ENCODE data around the gene FALEC.
"Not testable (repeated sequence)": the region's sequence is repeated elsewhere in the genome, so short reads cannot be mapped to it uniquely, and the experiment has no call there.

Gene FALEC

DNA sequence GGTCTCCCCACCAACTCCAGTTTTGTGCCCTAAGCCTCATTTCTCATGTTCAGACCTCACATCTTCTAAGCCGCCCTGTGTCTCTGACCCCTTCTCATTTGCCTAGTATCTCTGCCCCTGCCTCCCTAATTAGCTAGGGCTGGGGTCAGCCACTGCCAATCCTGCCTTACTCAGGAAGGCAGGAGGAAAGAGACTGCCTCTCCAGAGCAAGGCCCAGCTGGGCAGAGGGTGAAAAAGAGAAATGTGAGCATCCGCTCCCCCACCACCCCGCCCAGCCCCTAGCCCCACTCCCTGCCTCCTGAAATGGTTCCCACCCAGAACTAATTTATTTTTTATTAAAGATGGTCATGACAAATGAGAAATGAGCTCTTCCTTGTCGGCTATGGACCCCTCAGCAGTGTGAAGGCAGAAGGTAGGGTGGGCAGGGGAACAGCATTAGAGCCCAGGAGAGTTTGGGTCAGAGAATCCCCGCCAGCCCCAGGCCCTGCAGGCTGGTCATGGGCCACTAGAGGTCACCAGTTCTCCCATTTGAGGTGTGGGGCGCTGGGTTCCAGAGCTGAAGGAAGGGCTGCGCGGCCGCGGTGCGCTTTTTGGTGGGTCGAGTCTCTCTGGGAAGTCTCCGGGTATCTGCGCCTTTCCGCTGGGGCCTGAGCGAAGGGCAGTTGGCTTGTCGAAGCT, 45.2 kb downstream of the FALEC start:
- no peak for FAIRE-seq

- no peak for FAIRE-seq
Observed at GRCh38 chr1:150561254-150561973, 45.9 kb downstream of the FALEC start.

GRCh38 chr1:150561974-150562445, 46.5 kb downstream of the FALEC start:
- no peak for FAIRE-seq

DNA sequence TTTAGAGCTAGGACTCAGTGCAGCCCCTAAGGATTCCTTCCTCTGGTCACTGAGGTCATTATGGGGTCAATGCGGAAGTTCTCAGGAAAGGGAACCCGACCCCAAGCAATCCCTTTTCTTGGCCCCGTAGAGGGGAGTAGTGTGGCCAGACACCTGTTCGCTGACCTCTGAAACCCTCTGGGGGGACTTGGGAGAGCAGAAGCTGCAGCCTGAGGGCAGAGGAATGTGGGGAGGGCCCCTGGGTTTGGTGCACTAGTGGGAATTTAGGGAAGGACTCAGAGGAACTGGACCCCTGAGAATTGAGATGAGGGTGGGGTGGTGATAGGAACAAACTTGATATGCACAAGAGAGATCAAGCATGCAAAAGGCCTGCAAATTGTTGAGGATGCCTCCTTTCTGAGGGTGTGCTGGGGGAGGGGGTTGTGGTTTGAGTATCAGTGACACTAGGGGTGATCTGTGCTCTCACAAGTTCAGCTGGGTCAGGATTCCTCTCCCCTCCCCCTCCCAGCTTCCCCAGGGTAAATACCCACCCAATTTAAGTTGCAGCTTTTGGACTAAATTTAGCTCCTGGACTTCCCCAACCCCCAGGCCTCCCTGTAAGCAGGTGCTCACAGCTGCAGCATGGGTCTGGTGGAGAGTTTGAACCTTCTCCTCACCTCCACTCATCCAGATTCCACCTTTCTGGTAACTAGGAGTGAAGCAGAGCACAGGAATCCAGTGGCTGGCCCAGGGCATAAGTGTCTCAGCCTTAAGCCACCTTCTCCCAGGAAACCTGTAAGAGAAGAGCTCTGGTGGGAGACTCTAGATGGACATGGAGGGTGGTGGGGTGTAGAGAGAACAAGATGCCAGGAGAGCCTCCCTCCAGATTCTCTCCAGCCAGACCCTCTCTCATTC, 47.1 kb downstream of the FALEC start:
- FAIRE-seq, result no peak

- no peak for FAIRE-seq
Observed at GRCh38 chr1:150563340-150564038, 47.9 kb downstream of the FALEC start.

DNA sequence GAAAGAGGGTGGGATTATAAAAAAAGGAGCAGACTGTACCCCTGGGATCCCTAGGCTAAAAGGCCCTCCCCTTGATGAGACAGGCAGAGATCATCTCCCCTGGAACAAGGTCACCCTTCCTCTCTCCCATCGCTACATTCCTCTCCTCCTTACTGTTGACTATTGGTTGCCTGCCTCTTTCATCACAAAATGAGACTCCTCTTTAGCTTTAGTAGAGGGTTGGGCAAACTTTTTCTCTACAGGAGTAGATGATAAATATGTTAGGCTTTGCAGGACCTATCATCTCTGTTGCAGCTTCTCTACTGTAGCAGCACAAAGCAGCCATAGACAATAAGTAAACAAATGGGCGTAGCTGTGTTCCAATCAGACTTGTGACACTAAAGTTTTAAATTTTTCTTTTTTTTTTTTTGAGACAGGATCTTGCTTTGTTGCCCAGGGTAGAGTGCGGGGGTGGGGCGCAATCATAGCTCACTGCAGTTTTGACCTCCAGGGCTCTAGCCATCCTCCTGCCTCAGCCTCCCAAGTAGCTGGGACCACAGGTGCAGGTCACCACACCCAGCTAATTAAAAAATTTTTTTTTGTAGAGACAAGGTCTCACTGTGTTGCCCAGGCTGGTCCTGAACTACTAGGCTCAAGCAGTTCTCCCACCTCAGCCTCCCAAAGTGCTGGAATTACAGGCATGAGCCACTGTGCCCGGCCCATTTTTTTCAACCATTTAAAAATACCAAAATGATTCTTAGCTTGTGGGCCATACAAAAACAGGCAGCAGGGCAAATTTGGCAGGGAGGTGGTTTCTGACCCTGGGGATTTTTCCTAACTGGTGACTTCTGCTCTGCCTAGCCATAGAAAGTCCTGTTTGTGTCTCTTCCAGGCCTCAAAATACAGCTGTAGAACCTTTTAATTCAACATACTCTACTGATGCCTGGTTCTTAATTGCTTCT, 48.8 kb downstream of the FALEC start:
- no peak for FAIRE-seq

DNA sequence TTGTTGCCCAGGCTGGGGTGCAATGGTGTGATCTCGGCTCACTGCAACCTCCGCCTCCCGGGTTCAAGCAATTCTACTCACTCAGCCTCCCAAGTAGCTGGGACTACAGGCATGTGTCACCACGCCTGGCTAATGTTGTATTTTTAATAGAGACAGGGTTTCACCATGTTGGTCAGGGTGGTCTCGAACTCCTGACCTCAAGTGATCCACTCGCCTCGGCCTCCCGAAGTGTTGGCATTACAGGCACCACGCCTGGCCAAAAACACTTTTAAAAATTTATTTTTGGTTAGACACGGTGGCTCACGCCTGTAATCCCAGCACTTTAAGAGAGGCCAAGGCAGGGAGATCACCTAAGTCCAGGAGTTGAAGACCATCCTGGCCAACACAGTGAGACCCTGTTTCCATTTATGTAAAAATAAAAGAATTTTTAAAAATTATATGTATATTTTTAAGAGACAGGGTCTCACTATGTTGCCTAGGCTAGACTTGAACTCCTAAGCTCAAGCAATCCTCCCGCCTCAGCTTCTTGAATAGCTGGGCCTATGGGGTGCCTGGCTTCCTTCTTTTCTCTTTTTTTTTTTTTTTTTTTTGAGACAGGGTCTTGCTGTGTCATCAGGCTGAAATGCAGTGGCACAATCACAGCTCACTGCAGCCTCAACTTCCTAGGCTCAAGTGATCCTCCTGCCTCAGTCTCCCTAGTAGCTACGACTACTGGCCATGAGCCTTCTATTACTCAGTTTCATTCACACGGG, 49.9 kb downstream of the FALEC start:
- not testable (repeated sequence) for FAIRE-seq

DNA sequence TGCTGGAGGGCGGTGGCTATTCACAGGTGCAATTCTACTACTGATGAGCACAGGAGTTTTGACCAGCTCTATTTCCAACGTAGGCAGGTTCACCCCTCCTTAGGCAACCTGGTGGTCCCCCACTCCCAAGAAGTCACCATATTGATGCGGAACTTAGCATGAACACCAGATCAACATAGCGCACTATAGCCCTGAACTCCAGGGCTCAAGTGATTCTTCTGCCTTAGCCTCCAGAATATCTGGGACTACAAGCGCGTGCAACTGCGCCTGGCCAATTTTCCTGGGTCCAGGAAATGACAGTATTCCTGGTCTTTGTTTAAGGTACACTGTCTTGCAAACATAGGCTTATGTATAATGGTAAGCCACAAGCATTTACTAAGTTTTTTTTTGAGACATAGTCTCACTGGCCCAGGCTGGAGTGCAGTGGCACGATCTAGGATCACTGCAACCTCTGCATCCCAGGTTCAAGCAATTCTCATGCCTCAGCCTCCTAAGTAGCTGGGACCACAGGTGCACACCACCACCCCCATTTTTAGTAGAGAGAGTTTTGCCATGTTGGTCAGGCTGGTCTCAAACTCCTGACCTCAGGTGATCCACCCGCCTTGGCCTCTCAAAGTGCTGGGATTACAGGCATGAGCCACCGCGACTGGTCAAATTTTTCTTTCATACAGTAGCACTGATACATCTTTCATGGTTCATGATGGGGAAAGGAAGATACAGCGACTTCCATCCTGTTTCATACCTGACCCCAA, 51.2 kb downstream of the FALEC start:
- FAIRE-seq, result no peak

DNA sequence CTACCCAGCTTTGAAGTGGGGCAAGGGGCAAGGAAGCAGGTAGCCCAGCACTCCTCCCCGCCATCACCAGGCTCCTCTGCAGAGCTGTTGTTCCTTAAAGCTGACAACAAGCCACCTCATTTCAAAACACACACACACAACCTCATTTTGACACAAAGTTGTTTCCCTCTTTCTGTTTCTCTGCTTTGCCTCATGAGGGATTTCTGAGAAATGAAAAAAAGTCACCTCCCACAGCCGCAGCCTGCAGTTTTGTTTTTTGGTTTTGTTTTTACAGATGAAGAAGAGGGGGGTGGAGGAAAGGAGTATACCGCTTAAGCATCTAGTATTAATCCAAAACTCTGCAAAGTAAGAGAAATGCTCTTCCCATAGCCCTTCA, 51.8 kb downstream of the FALEC start:
- no peak for FAIRE-seq

- FAIRE-seq, result no peak
Observed at GRCh38 chr1:150567717-150568593, 52.4 kb downstream of the FALEC start.

GRCh38 chr1:150568594-150568966, 53.0 kb downstream of the FALEC start:
- no peak for FAIRE-seq

DNA sequence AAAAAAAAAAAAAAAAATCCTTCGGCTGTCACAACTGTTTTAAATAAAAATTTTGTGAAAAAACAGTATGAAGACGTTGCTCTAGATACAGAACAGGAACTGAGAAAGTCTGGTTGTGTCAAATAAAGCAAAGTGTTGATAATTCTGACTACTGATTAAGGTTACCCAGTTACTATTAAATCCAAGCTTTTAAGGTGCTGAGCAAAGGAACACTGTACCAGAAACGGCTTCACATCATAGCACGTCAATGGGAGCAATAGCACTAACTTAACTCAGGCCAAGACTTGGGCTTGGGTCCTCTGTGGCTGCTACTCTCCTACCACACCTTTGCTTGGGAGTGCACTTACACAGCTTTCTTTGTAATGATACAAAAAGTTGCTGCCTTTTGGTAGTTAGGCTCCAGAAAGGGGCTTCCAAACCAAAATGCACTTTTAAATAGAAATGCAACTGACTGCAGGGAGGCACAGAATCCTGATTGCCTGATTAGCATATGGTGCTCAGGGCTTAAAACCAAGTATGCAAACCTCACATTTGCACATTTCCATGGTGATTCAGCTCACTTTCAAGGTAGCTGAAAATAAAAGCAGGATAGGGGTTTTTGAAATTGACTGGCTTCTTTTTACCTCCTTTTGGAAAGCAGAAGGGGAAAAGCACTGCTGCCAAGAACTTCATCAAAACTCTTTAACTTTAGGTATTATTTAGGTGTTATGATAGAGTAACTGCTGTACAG, 57.5 kb downstream of the FALEC start:
- no peak for FAIRE-seq

- not testable (repeated sequence) for FAIRE-seq
Observed at GRCh38 chr1:150573648-150574071, 58.1 kb downstream of the FALEC start.

DNA sequence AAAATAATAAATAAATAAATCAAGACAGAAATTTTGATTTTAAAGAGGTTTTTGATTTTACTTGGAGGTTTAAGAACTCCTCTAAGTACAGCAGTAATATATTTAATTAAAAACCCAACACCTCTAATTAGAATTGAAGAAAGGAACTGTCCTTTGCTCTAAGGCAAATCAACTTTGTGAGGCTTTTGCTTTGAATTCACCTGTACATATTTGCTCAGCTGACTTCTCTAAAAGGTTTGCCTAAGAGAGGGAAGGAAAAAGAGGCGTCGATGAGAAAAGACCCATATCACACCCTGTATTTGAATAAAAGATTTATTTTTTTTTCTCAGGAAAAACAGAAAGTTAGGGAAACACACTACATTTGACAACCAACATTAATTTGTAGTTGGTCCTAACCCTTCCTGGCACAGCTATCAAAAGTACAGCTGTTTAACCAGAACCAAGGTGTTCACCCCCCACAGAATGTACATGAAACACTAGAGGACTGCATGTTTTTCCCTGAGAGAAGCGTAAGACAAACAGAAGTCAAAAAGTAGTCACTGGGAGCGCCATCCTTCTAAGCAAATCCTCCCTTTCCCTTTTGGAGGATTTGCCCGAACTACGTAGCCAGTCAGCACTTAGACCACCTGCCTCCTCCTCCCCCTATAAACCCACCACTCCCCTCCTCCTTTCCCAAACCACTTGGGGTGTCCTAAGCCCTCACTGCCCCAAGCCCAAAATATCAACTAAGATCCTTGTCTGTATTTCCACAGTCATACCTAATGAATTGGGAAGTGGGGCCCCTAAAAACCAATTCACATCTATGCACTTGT, 58.9 kb downstream of the FALEC start:
- no peak for FAIRE-seq

DNA sequence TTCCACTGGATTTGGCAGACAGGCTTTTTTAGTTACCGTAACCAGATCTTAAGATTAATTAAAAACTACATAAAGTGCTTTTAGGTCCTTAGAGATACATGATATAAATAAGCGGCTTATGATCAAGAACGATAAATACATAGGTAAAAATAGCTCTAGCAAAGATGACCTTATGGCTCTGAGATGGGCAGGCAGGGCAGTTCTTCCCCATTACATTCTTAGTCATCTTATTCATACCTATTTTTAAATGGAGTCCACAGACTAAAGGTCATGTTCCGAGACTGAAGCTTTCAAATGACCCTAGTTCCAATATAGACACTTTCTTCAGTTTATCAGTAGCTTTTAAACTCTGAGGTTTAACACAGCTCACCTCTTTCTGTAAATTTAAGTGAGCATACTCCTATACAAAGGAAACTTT, 59.5 kb downstream of the FALEC start:
- no peak for FAIRE-seq

DNA sequence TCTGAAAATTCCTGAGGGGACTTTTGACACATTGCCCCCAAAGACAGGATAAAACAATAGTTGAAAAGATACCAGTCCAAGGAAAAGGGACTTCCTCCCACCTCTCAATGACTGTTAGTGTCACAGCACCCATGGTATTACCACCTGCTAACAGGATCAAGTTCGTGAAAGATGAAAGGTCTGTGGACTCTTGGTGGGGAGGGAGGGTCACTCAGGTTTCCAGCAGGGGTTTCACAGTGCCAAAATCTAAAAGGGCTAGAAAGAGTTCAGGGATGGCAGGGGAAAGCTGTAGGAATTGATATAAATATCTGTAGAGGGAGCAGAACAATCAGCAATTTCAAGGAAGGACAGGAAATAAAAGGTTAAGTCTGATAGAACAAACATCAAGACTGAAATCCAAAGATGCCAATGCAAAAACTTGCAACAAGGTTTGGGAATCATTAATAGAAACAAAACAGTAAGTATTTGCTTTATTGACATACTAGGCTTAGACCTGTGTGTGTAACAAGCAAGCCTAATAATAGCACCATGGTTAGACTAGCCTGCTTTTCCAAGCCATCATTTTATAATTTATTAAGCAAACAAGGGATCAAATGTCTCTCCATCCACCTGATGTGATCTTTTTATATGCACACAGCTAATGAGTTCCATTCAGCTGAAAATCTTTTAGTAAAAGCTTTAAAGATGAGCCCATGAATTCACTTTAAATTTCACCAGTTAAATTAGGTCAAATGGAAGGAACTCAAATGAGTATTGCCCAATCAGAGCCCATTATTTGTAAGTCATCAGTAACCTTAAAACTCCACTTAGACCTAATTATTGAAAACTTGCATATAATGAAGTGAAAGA, 60.2 kb downstream of the FALEC start:
- peak; percentile 65 for FAIRE-seq

- no peak for FAIRE-seq
Observed at GRCh38 chr1:150576367-150576711, 60.8 kb downstream of the FALEC start.
